OCI-LY1 (cell line): ENCODE data around the gene FBLIM1.

ENCODE experiments used
- EZH2 ChIP-seq: fragments of 200-600 bp; sonication (generic), shearing (Covaris generic); IDR thresholded peaks from 2 replicates; pipeline ENCODE4 v1.8.0; 2017; ENCODE audit warnings: borderline replicate concordance, mixed run types, mild to moderate bottlenecking, antibody characterized with exemption, low read length, moderate library complexity, mixed read lengths
- TF ChIP-seq, protein P1 (sequence below): fragments of 200-600 bp; sonication (generic), shearing (Covaris generic); IDR thresholded peaks from 2 replicates; pipeline ENCODE4 v1.5.1; 2017; ENCODE audit warnings: mild to moderate bottlenecking, antibody characterized with exemption, low read length, moderate library complexity, mixed read lengths

DNA sequence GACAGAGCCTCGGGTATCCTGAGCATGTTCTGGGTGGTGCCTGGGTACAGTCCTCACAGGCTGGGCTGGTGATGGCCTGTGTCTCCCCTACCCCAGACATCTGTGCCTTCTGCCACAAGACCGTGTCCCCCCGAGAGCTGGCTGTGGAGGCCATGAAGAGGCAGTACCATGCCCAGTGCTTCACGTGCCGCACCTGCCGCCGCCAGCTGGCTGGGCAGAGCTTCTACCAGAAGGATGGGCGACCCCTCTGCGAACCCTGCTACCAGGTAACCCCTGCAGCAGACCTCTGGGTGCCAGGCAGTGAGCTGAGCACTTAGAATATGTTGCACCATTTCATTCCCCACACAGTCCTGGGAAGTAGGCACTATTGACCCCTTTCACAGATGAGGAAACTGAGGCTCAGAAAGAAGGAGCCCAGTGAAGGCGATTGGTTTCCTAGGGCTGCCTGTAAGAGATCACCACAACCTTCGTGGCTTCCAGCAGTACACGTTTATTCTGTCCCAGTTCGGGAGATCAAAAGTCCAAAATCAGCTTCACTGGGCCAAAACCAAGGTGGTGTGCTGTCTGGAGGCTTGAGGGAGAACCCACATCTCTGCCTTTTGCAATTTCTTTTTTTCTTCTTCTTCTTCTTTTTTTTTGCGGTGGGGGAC is 11.8 kb downstream of the FBLIM1 start:
- TF ChIP-seq EZH2 = no peak
- TF ChIP-seq, protein P1, sequence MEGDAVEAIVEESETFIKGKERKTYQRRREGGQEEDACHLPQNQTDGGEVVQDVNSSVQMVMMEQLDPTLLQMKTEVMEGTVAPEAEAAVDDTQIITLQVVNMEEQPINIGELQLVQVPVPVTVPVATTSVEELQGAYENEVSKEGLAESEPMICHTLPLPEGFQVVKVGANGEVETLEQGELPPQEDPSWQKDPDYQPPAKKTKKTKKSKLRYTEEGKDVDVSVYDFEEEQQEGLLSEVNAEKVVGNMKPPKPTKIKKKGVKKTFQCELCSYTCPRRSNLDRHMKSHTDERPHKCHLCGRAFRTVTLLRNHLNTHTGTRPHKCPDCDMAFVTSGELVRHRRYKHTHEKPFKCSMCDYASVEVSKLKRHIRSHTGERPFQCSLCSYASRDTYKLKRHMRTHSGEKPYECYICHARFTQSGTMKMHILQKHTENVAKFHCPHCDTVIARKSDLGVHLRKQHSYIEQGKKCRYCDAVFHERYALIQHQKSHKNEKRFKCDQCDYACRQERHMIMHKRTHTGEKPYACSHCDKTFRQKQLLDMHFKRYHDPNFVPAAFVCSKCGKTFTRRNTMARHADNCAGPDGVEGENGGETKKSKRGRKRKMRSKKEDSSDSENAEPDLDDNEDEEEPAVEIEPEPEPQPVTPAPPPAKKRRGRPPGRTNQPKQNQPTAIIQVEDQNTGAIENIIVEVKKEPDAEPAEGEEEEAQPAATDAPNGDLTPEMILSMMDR = no peak
